SU-DHL-6 (cell line): Measurements from ENCODE around the gene REXO5.

Experiments
- CTCF ChIP-seq: fragments of 200-600 bp; sonication (generic); IDR thresholded peaks from one replicate; pipeline ENCODE4 v1.5.1; 2017; ENCODE audit warnings: antibody characterized with exemption, mild to moderate bottlenecking, low read length, moderate library complexity; ENCODE audit not compliant: insufficient read depth, poor library complexity, severe bottlenecking
- EZH2phosphoT487 ChIP-seq: fragments of 200-600 bp; sonication (generic), shearing (Covaris generic); conservative IDR thresholded peaks from 2 replicates; pipeline ENCODE4 v1.6.1; 2018; ENCODE audit warnings: mild to moderate bottlenecking, antibody characterized with exemption, low read length, moderate library complexity, mixed read lengths

- TF ChIP-seq CTCF (no peak), EZH2phosphoT487 (no peak)
These were observed 39.7 kb downstream of the REXO5 start for GRCh38 chr16:20846030-20846429.
